GM20000 (cell line): ENCODE measurements around the gene TLE5.
"Not testable (repeated sequence)": the region's sequence is repeated elsewhere in the genome, so short reads cannot be mapped to it uniquely, and the experiment has no call there.

Experiments used
- DNase-seq: peaks from one replicate; pipeline ENCODE4 v3.0.0; 2012; ENCODE audit warnings: low spot score
- CTCF ChIP-seq: IDR thresholded peaks from 2 replicates; pipeline ENCODE4 v1.5.1; 2012; ENCODE audit warnings: mild to moderate bottlenecking, control low read depth; ENCODE audit errors: extremely low read depth, missing control alignments

The TLE5 gene

DNA sequence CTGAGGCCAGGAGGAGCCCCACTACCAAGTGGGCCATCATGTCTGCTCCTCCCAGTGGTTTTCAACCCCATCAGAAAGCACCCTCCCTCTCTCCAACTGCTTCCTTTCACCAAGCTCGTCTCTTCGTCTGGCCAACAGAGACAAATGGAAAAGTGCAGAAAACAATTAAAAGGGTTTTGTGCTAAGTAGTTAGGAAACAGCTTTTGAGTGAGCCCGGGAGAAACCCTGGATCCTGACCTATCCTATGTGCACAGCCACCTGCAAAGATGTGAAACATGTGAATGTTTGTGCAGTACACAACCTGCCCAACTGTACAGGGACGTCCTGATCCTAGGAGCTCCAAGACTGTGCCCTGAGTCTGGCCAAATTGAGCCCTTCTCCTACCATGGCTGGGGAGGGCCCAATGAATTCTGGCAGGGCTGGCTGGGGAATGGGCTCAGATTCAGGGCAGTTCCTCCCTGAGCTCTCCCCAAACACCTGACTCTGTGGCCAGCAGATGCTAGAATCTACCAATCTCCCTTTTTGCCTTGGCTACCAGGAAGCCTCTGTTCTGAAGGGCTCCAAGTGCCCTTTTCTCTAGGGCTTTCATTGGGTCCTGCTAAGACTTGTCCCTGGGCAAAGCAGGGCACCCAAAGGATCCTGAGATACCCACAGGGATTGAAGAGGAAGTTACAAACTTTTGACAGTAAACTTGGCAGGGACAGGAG, 7.9 kb downstream of the TLE5 start:
- no peak for TF ChIP-seq CTCF
- DNase-seq: no peak

DNA sequence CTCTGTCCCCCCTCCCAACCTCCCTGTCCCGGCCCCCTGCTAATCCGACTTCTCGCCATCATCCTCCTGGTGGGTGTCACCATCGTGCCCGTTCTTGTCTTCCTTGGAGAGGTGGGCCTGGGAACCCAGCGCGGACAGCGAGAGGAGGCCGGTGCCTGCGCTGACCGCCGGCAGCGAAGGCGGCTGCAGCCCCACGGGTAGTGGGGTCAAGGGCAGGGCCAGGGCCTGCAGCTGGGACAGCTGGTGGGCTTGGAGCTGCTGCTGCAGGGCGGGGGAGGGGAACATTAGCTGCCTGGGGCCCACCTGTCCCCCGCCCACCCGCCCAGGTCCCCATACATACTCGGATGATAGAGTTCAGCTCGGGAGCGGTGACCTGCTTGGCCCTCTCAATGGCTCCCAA, 8.5 kb downstream of the TLE5 start:
- TF ChIP-seq CTCF: no peak
- DNase-seq: no peak

DNA sequence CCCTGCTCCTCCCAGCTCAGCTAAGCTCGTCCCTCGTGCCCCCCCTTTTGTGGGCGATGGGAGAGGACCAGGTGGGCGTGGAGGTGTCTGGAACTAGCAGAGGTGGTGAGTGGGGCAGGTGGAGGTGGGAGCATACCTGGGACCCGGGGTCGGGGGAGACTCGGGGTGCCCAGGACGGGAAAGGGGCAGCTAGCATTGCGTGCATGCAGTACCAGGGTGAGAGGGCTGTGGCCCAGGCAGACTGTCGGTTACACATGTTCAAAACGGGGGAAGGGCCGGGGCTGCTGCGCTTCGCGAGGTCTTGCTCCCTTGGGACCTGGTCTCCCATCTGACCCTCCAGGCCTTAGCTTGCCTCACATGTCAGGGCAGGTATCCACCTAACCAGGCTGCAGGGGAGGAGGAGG, 9.1 kb downstream of the TLE5 start:
- no peak for TF ChIP-seq CTCF
- no peak for DNase-seq

DNA sequence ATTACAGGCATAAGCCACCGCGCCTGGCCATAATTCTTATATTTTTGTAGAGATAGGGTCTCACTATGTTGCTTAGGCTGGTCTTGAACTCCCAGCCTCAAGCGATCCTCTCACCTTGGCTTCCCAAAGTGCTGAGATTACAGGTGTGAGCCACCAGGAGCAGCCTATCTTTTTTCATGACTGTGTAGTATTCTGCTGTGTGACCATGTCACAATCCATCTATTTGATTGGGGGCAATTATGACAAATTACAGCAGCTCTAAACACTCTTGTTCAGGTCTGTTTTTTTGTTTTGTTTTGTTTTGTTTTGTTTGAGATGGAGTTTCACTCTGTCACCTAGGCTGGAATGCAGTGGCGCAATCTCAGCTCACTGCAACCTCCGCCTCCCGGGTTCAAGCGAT, 12.3 kb downstream of the TLE5 start:
- DNase-seq: not testable (repeated sequence)

- no peak for TF ChIP-seq CTCF
- DNase-seq: no peak
Observed at GRCh38 chr19:3049089-3049488, 13.2 kb downstream of the TLE5 start.

DNA sequence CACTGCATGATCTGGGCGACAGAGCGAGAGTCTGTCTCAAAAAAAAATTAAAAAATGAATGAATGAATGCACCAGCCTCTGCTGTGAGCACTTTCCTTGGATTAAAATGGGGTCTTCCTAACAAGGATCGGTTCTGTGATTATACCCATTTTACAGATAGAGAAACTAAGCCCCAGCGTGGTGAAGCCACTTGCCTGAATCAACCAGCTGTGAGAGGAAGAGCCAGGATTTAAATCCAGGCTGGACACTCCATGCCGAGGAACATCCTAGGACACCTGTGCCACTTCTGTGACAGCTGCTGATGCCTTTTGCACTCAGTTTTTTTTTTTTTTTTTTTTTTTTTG, 14.1 kb downstream of the TLE5 start:
- TF ChIP-seq CTCF: no peak
- no peak for DNase-seq

DNA sequence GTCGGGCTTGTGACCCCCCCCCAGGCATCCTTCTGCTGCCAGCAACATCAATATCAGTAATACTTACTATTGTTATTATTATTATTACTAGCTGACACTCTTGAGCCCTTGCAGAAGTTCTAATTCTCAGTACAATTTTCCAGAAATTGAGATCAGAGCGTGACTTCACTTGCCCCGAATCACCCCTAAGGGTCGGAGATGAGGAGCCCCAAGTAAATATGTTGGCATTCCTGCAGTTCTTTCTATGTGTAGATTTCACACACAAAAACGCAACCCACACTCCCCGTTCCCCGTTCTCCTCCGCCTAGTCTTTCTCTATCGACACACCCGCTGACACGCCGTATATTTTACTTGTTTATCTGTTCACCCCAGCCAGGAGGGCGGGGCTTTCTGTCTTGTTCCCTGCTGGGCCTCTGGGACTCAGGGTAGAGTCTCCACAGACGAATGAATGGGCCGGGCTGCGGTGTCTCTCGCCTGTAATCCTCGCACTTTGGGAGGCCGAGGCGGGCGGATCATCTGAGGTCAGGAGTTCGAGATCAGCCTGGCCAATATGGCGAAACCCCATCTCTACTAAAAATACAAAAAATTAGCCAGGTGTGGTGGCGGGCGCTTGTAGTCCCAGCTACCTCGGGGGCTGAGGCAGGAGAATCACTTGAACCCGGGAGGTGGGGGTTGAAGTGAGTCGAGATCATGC, 14.7 kb downstream of the TLE5 start:
- DNase-seq: peak; percentile 74
- no peak for TF ChIP-seq CTCF
